GM18870 (cell line): ENCODE results near the gene BCO2.
A peak's percentile ranks its signal among the peaks of the same experiment; 100 is the strongest.

Source experiments
- ATAC-seq: cut with Tn5 transposase; IDR thresholded peaks from one replicate; pipeline ENCODE4 v1.9.1; 2021; ENCODE audit warnings: moderate library complexity; ENCODE audit not compliant: unreplicated experiment

Gene BCO2

DNA sequence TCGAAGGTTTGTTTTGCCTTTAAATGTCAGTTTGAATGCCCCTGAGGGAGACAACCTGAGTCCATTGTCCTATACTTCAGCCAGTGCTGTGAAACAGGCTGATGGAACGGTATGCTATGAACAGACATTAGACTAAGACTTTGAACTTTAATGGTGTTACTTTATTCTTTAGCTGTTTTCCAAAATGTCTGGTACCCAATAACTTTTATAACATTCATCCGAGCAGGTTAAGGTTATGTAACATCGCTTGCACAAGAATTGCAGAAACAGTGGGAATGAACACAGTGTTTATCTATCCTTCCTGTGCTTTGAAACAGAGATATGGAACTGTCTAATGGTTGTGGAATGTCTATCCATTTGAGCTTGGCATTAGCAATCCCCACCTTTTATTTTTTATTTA is 38.4 kb downstream of the BCO2 start:
- ATAC-seq, result no peak

DNA sequence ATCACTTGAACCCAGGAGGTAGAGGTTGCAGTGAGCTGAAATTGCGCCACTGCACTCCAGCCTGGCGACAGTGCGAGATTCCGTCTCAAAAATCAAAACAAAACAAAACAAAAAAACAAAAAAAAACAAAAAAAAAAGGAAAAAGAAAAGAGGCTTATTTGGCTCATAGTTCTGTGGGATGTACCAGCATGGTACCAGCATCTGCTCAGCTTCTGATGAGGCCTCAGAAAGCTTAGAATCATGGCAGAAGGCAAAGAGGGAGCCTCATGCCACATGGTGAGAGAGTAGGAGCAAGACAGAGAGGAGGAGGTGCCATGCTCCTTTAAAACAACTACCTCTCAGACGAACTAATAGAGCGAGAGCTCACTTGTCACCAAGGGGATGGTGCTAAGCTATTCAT is 40.3 kb downstream of the BCO2 start:
- ATAC-seq, result no peak

GRCh38 chr11:112216561-112217105 is 41.3 kb downstream of the BCO2 start:
- ATAC-seq, result no peak

DNA sequence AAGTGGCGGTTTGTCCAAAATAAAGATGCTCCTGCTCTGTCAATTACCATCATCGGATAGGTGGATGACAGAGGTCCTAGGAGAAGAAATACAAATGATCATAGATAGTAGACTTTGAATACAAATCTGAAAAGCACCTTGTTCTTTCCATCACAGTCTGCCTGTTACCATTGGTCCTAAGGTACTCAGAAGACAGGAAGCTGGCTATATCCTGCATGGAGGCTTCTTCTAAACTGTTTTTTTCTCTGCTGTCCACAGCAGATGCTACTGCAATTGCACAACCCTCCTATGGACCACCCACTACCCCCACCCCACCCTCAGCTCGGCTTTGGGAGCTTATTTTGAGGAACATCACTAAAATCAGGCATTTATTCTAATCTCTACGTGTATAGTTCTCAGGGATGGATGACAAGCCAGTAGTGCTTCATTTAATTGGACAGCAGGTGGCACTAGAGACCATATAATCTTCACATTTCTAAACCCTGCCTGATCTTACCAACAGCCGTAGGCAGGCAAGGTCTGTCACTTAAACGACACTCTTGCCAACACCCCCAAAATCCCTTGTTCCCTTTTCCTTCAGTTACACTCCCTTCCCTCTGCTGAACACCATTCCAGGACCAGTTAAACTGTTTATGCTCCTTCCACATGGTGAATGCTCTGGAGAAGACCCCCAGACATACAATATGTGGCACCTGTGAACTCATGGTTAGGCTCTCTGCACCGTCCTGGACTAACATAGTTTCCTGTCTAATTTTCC is 44.3 kb downstream of the BCO2 start:
- ATAC-seq, result peak; percentile 89

GRCh38 chr11:112221274-112221835 is 46.0 kb downstream of the BCO2 start:
- ATAC-seq, result no peak

GRCh38 chr11:112222303-112222702 is 47.0 kb downstream of the BCO2 start:
- no peak for ATAC-seq

- ATAC-seq, result no peak
These were observed 47.8 kb downstream of the BCO2 start for GRCh38 chr11:112223121-112223520.

DNA sequence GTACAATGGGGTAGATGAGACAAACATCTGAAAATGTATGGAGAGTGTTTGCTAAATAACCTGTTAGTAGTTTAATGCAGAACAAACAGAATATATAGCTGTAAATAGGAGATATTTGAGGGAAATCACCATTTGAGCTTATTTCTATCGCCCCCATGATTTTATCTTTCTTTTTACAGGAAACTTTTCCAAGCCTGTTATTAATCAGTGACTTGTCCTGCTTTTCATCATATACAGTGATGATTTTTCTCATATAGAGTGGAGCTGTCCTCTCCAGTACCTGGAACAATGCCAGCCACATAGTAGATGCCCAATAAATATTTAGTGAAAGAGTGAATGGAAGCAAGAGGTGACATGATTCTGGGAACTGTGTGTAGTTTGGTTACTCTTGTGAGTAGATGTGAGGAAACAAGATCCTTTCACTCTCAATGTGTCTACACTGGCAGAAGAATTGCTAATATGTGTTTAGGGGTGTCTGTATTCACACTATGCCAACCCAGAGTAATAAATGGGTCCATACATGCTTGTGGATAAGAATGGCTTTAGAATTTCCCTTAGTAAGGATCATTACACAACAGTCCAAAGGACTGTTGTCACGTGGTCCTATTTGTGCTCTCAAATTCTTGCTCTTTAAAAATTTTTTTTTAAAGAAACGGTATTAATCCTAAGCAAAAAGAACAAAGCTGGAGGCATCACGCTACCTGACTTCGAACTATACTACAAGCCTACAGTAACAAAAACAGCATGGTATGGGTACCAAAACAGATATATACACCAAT is 48.6 kb downstream of the BCO2 start:
- ATAC-seq, result no peak

GRCh38 chr11:112225753-112226061 is 50.4 kb downstream of the BCO2 start:
- no peak for ATAC-seq

DNA sequence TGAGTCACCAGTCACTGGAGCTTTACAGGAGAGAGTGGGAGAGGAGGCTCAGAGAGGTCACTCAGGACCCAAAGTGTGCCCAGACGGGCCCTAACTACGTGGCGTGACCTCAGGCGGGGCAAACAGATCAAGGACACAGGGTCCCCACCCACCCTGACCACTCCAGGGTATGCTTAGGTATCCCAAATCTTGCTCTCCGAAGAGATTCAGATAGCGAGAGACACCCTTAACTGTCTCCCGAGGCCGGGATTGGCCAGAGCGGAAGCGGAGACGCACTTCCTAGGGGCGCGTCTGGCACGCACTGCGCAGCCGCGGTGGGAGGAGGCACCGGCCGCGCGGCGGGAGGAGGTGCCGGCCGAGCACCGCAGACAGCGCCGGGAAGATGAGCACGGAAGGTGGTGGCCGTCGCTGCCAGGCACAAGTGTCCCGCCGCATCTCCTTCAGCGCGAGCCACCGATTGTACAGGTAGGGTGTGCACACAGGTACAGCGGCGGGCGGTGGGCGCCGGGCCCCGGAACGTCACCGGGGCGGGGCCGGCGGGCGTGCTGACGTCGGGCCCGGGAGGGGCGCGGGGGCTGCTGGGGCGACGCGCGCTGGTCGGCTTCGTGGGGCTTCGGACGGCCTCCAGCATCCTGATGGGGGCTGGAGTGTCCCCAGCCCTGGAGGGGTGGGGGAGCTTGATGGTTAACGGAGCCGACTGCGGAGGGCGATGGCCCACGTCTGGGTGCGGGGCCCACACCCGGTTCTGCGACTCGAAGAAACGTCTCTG is 50.9 kb downstream of the BCO2 start, which contains the start of gene PTS:
TSS of gene PTS (plus strand) at position 367 of the 769 bp plus-strand sequence. CDS start at position 383, 16 bp downstream.
- peak; percentile 91 for ATAC-seq

GRCh38 chr11:112226831-112227401 is 51.6 kb downstream of the BCO2 start:
- ATAC-seq, result peak; percentile 32

DNA sequence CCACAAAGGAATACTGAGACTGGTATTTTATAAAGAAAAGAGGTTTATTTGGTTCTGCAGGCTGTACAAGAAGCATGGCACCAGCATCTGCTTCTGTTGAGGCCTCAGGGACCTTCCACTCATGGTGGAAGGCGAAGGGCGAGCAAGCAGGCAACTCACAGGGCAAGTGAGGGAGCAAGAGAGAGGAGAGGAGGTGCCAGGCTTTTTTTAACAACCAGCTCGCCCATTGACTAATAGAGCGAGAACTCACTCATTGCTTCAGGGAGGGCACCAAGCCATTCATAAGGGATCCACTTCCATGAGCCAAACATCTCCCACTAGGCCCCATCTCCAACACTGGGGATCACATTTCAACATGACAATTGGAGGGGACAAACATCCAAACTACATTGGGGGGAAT is 52.2 kb downstream of the BCO2 start:
- ATAC-seq, result no peak

- ATAC-seq, result no peak
These were observed 53.4 kb downstream of the BCO2 start for GRCh38 chr11:112228706-112229105.

DNA sequence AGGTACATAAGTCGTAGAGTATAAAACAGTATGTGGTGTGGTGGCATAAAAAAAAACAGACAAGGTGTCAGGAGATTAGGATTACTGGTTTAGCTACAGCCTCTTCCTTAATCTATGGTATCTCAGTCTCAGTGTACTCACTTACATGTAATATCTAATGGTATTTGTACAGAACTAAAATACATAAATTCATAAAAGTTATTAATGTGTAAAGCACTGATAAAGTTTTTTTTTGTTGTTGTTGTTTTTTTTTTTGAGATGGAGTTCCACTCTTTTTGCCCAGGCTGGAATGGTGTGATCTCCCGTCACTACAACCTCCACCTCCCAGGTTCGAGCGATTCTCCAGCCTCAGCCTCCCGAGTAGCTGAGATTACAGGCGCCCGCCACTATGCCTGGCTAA is 53.8 kb downstream of the BCO2 start:
- ATAC-seq, result no peak

DNA sequence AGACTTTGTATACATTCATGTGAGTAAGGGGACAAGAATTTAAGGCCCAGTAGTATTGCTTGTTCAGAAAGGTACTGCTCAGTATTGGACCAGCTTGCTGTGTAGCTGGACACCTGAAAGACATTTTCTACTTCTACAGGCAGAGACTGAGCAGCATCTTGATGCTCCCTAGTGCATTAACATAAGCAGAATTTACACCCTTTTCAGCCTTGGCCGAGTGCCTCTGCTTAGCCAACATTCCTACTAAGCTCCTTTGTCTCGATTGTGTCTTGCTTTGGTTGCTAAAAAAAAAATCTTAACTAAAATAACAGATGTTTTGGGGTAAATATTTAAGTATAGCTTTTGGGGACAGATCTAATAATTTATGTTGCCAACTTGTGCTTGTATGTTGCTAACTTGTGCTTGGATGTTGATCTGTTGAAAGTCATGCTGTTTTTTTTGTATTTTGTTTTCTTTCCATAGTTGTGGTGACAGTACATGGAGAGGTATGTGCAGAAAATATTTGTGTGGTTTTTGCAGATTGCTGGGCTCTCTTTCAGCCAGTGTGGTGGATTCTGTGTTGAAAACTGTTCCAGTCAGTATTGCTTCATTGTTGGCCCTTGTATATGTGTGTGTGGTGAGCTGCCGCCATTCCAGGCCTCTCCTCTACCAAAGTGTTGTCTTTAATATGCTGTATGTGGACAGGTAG is 54.6 kb downstream of the BCO2 start:
- ATAC-seq, result no peak

DNA sequence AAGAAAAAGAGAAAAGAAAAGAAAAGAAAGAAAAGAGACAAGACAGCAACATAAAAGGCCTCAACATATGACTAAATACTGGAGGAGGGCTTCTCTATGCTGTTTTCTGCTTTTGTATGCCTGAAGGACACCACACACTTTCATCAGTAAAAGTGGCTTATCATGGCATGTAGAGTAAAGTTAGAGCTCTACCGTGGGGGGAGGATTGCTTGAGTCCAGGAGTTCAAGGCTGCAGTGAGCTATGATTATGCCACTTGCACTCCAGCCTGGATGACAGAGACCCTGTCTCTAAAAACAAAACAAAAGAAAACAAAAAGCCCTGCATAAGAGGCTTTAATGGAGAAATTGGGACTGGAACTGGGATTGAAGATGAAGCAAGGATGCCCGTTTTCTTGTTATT is 56.6 kb downstream of the BCO2 start:
- no peak for ATAC-seq

DNA sequence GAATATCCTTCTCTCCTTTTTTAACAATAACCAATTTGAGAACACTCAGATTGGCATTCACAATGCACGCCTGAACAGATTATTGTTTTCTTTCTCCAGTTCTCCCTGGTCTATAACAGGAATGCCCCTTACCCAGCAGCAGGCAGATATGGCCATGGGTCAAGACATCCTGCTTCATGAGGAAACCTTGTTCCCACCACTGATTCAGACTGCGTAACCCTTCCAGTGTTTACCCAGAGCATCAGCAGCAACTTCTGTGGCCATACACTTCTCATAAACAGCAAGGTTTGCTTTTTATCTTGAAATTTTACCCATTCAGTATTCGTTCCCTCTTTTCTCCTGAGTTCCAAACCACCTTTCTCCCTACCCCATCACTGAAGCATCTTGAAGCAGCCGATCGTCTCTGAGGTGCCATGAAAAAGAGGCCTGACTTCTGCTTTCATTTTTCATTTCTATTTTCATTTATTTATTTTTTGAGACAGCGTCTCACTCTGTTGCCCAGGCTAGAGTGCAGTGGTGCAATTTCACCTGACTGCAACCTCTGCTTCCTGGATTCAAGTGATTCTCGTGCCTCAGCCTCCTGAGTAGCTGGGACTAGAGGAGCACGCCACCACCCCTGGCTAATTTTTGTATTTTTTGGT is 60.6 kb downstream of the BCO2 start:
- ATAC-seq, result peak; percentile 43

GRCh38 chr11:112237451-112237850 is 62.1 kb downstream of the BCO2 start:
- ATAC-seq, result no peak

GRCh38 chr11:112238041-112238440 is 62.7 kb downstream of the BCO2 start:
- no peak for ATAC-seq

DNA sequence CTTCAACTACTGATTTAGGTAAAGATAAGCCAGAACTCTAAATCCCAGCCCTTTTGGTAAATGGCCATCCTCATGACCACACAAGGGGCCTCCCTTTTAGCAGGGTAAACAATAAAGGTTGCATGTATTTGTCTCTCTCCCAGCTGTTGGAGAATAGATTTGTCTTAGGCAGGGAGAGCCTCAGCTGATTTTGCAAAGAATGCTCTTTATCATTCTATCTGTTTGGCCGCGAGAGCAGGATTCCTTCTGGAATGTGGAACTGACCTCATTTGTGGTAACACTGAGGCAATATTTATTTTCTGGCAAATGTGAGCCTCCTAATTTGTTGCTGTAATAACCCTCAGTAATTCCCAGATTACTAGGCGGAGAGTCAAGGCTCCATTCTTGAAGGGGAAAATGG is 66.2 kb downstream of the BCO2 start:
- ATAC-seq, result no peak
